GM12878 (cell line): ENCODE data around the gene THBS1. TPM values are rescaled to one million over a fixed set of nuclear protein-coding genes. Genes with fewer than 3 reads are reported as not detected.

ENCODE experiments used
- NFYB ChIP-seq: IDR thresholded peaks from 2 replicates; pipeline ENCODE4 v1.6.1; 2011; ENCODE audit warnings: low read depth, mild to moderate bottlenecking, low read length, improper control_type of control experiment, moderate library complexity; ENCODE audit not compliant: insufficient read depth
- polyA plus RNA-seq, 11 experiments: library from polyadenylated mRNA; depleted of rRNA in 4 of 11; unstranded in 6 of 11; stranded (reverse) in 5 of 11; fragments of >200 nt; fragmentation: Nextera tagmentation in 4 of 11; fragmentation: Illumina TruSeq in 1 of 11; extraction: Ambion mirVana in 4 of 11; extraction: Trizol in 1 of 11; gene quantifications; 1 replicate in 1 of 11; 2 replicates in 10 of 11; pipeline versions ENCODE4 v1.2.1 to v1.2.3, GENCODE V29; 2011 to 2016; ENCODE audit warnings: inconsistent platforms in 2 of 11, missing spikeins in 2 of 11, low read depth in 1 of 11
- total RNA-seq, 4 experiments: library from RNA; depleted of rRNA in 3 of 4; stranded (reverse); fragments of >200 nt in 3 of 4; fragmentation: Illumina TruSeq in 1 of 4; extraction: Trizol in 1 of 4; gene quantifications; 2 replicates each; pipeline versions ENCODE4 v1.2.1 to v1.2.3, GENCODE V29; 2013 to 2021
- TF ChIP-seq, protein P1 (sequence below): fragments of 150-350 bp; IDR thresholded peaks from 2 replicates; pipeline ENCODE4 v1.6.1; 2016; ENCODE audit warnings: low read depth, low read length
- TF ChIP-seq, protein P2 (sequence below): IDR thresholded peaks from 2 replicates; pipeline ENCODE4 v1.6.1; 2011; ENCODE audit warnings: borderline replicate concordance, low read depth, mild to moderate bottlenecking, moderate library complexity, low read length; ENCODE audit not compliant: insufficient read depth, poor library complexity, severe bottlenecking
- TF ChIP-seq, protein P3 (sequence below): fragments of 450-650 bp; IDR thresholded peaks from 2 replicates; pipeline ENCODE4 v1.6.1; 2018; ENCODE audit warnings: mild to moderate bottlenecking, low read depth, moderate library complexity; ENCODE audit not compliant: partially characterized antibody

The THBS1 gene
- total and polyA plus RNA-seq, 10 of the 15 experiments (the other 5 are each of a cell fraction or from before 2014, with no cell fraction given), result under 0.01 to 1.5 (median 0.23) TPM; not detected in 3

DNA sequence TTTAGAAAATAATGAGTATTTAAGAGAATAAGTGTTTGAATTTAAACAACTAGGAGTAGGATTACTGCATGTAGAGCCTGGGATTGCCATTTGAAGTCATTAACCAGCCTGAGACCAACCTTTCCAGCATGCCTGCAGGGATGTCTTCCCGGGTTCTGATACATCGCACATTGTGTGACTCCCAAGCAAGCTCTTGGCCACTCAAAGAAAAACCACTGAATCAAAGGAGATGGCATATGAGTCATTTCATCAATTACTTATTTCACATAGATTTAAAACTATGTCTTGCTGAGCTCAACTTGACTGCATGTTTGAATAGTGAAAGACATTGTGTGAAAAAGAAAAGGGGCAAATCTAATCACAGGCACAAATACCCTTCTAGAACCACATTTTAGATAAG is 15.0 kb upstream of the THBS1 start (continued):
- TF ChIP-seq, protein P1, sequence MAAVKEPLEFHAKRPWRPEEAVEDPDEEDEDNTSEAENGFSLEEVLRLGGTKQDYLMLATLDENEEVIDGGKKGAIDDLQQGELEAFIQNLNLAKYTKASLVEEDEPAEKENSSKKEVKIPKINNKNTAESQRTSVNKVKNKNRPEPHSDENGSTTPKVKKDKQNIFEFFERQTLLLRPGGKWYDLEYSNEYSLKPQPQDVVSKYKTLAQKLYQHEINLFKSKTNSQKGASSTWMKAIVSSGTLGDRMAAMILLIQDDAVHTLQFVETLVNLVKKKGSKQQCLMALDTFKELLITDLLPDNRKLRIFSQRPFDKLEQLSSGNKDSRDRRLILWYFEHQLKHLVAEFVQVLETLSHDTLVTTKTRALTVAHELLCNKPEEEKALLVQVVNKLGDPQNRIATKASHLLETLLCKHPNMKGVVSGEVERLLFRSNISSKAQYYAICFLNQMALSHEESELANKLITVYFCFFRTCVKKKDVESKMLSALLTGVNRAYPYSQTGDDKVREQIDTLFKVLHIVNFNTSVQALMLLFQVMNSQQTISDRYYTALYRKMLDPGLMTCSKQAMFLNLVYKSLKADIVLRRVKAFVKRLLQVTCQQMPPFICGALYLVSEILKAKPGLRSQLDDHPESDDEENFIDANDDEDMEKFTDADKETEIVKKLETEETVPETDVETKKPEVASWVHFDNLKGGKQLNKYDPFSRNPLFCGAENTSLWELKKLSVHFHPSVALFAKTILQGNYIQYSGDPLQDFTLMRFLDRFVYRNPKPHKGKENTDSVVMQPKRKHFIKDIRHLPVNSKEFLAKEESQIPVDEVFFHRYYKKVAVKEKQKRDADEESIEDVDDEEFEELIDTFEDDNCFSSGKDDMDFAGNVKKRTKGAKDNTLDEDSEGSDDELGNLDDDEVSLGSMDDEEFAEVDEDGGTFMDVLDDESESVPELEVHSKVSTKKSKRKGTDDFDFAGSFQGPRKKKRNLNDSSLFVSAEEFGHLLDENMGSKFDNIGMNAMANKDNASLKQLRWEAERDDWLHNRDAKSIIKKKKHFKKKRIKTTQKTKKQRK, result no peak
- no peak for TF ChIP-seq NFYB
- TF ChIP-seq, protein P2, sequence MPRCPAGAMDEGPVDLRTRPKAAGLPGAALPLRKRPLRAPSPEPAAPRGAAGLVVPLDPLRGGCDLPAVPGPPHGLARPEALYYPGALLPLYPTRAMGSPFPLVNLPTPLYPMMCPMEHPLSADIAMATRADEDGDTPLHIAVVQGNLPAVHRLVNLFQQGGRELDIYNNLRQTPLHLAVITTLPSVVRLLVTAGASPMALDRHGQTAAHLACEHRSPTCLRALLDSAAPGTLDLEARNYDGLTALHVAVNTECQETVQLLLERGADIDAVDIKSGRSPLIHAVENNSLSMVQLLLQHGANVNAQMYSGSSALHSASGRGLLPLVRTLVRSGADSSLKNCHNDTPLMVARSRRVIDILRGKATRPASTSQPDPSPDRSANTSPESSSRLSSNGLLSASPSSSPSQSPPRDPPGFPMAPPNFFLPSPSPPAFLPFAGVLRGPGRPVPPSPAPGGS, result no peak
- TF ChIP-seq, protein P3, sequence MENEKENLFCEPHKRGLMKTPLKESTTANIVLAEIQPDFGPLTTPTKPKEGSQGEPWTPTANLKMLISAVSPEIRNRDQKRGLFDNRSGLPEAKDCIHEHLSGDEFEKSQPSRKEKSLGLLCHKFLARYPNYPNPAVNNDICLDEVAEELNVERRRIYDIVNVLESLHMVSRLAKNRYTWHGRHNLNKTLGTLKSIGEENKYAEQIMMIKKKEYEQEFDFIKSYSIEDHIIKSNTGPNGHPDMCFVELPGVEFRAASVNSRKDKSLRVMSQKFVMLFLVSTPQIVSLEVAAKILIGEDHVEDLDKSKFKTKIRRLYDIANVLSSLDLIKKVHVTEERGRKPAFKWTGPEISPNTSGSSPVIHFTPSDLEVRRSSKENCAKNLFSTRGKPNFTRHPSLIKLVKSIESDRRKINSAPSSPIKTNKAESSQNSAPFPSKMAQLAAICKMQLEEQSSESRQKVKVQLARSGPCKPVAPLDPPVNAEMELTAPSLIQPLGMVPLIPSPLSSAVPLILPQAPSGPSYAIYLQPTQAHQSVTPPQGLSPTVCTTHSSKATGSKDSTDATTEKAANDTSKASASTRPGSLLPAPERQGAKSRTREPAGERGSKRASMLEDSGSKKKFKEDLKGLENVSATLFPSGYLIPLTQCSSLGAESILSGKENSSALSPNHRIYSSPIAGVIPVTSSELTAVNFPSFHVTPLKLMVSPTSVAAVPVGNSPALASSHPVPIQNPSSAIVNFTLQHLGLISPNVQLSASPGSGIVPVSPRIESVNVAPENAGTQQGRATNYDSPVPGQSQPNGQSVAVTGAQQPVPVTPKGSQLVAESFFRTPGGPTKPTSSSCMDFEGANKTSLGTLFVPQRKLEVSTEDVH, result no peak
